CD4-positive, alpha-beta T cell treated with Interleukin-10 for 1 hour (primary cell): ENCODE results near the gene TANC1.

Experiments used
- DNase-seq: peaks from one replicate; pipeline ENCODE4 v3.0.0-alpha.2; 2020

Gene TANC1

GRCh38 chr2:158968396-158969161, at the start of gene TANC1:
Gene TANC1, plus strand, starts transcription at chr2:158968640. Its CDS starts 97,271 bp downstream, at chr2:159065911.
- DNase-seq: peak; percentile 44

GRCh38 chr2:158921599-158922408, 46.6 kb upstream of the TANC1 start:
- no peak for DNase-seq

- no peak for DNase-seq
Observed at GRCh38 chr2:158922601-158923000, 45.8 kb upstream of the TANC1 start.

GRCh38 chr2:158923180-158923594, 45.3 kb upstream of the TANC1 start:
- no peak for DNase-seq

GRCh38 chr2:158923641-158924040, 44.8 kb upstream of the TANC1 start:
- no peak for DNase-seq

- DNase-seq: no peak
Observed at GRCh38 chr2:158926478-158926948, 41.9 kb upstream of the TANC1 start.

- no peak for DNase-seq
Observed at GRCh38 chr2:158928515-158928914, 39.9 kb upstream of the TANC1 start.

- no peak for DNase-seq
Observed at GRCh38 chr2:158928965-158929364, 39.5 kb upstream of the TANC1 start.

- DNase-seq: no peak
Observed at GRCh38 chr2:158931572-158931971, 36.9 kb upstream of the TANC1 start.

GRCh38 chr2:158932131-158932645, 36.3 kb upstream of the TANC1 start:
- DNase-seq: no peak

GRCh38 chr2:158934170-158934569, 34.3 kb upstream of the TANC1 start:
- no peak for DNase-seq

- no peak for DNase-seq
Observed at GRCh38 chr2:158935617-158936016, 32.8 kb upstream of the TANC1 start.

- no peak for DNase-seq
Observed at GRCh38 chr2:158936978-158937377, 31.5 kb upstream of the TANC1 start.

- no peak for DNase-seq
Observed at GRCh38 chr2:158940356-158940755, 28.1 kb upstream of the TANC1 start.

GRCh38 chr2:158943973-158944372, 24.5 kb upstream of the TANC1 start:
- DNase-seq: no peak

GRCh38 chr2:158948964-158949699, 19.3 kb upstream of the TANC1 start:
- DNase-seq: no peak

- DNase-seq: no peak
Observed at GRCh38 chr2:158953454-158953853, 15.0 kb upstream of the TANC1 start.

- peak; percentile 18 for DNase-seq
Observed at GRCh38 chr2:158953926-158954763, 14.3 kb upstream of the TANC1 start.

GRCh38 chr2:158955842-158956365, 12.5 kb upstream of the TANC1 start:
- DNase-seq: no peak

- DNase-seq: no peak
Observed at GRCh38 chr2:158958365-158958764, 10.1 kb upstream of the TANC1 start.

GRCh38 chr2:158960193-158960592, 8.2 kb upstream of the TANC1 start:
- DNase-seq: no peak

- no peak for DNase-seq
Observed at GRCh38 chr2:158962074-158962473, 6.4 kb upstream of the TANC1 start.
